HG03139 (cell line): ENCODE measurements around the gene ZBTB39.
"Not testable (repeated sequence)": the region's sequence is repeated elsewhere in the genome, so short reads cannot be mapped to it uniquely, and the experiment has no call there.

Experiments used
- ATAC-seq: cut with Tn5 transposase; IDR thresholded peaks from one replicate; pipeline ENCODE4 v1.9.1; 2021; ENCODE audit not compliant: unreplicated experiment

Gene ZBTB39

GRCh38 chr12:57005980-57006808, at the start of gene ZBTB39:
ZBTB39 (minus strand) TSS chr12:57006546; CDS start chr12:57004917, 1,629 bp downstream.
- ATAC-seq, result peak; percentile 47

GRCh38 chr12:57055824-57056223, 49.5 kb upstream of the ZBTB39 start:
- ATAC-seq, result no peak

- not testable (repeated sequence) for ATAC-seq
Observed at GRCh38 chr12:57053901-57054300, 47.6 kb upstream of the ZBTB39 start.

DNA sequence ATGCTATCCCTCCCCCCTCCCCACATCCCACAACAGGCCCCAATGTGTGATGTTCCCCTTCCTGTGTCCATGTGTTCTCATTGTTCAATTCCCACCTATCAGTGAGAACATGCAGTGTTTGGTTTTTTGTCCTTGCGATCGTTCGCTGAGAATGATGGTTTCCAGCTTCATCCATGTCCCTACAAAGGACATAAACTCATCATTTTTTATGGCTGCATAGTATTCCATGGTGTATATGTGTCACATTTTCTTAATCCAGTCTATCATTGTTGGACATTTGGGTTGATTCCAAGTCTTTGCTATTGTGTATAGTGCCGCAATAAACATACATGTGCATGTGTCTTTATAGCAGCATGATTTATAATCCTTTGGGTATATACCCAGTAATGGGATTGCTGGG, 46.8 kb upstream of the ZBTB39 start:
- not testable (repeated sequence) for ATAC-seq

DNA sequence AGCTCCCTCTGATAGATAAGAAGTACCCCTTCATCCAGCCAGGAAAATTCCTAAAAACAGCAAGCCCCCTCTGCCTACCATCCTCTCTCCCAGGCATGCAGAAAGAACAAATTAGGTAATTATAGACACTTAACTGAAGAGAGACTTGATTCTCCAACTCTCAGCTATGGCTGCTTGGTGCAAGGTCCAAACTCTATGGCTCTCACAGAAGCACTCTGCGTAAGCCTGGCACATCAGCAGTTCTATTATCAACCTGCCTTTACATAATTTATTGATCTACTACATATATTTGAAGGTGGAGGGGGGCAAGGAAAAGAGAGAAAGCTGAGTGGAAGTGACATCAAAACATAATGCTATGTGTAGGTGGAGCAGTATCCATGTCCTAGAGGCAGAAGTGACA, 44.7 kb upstream of the ZBTB39 start:
- ATAC-seq, result no peak

DNA sequence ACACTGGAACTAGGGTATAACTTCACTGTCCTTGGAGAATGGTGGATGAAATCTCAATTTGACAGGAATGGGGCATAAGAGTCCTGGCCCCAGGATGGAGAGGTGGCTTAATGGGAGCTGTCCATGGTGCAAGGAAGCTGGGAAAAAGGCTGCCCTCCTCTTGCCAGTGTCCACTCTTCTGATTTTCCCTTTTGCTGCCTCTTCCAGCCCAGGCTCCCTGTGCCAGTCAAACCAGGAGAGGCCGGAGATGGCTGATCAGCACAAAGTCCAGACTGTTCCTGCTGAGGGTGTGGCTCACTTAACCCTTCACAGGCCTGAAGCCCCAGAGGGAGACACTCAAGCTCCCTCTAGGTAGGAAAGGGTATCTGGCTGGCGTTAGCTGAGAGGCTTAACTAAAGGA, 43.5 kb upstream of the ZBTB39 start, which contains the start of gene MYO1A:
TSS of gene MYO1A (minus strand) at position 240 of the 400 bp plus-strand sequence. CDS start 1,806 bp downstream, outside the sequence.
- ATAC-seq, result no peak

DNA sequence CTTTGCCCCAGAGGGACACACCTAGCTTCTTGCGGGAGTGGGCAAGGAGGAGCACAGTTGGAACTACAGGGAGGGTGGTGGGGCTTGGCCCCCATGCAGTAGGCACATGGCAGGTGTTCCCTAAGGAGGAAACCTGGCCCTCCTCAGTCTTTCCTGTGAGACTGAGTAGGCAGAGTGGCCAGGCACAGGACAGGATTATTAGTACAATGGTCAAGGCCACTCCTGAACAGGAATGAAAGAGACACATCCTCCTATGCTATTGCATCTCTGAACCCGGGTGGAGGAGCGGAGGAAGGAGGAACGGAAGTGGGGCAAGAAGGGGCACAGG, 42.7 kb upstream of the ZBTB39 start:
- no peak for ATAC-seq

DNA sequence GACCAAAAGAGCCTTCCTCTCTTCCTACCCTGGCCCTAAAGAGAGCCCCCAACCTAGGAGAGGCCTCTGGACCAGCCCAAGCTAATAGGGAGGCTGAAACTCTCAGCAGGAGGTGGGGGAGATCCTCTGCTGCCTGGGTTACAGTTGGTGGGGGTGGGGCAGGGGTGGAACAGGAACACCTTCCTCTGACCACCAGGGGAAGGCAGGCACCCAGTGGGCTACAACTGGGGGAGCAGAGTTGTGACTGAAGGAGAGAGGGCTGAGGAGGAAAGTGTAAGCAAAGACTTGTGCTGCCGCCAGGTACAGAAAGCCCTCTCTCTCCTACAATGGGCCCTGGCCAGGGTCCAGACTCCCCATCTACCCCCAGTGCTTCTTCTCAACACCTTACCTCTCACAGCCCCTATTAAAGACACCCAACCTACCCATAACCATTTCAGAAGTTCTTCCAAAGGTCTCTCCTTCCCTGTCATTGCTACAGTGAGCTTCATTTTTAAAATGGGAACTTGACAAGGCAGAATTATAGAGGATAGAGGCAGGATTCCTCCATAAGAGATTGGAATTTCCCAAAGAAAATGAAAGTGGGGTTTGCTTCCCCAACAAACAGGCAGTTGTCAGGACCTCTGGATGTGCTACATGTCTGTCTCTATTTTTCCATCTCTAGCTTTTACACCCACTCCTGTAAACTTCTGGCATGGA, 42.2 kb upstream of the ZBTB39 start:
- ATAC-seq, result no peak

DNA sequence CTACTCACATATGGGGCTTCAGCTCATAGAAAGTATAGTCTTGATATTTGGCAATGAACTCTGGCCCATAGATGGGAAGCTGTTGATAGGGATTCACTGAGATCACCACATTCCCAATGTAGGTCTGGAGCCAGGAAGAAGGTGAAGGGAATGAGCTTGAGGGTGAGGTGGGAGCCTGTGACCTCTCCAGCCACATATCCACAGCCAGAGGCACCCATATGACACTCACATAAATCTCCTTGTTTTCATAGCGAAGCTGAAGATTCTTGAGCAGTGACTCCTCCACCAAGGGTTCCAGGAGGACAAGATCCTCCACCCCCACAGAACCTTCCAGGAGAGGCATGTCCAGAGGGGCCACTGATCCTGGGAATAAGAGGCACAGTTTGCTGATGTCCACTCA, 41.6 kb upstream of the ZBTB39 start:
- no peak for ATAC-seq

GRCh38 chr12:57046947-57047890, 40.9 kb upstream of the ZBTB39 start:
- ATAC-seq, result no peak

- no peak for ATAC-seq
Observed at GRCh38 chr12:57046086-57046791, 39.9 kb upstream of the ZBTB39 start.

DNA sequence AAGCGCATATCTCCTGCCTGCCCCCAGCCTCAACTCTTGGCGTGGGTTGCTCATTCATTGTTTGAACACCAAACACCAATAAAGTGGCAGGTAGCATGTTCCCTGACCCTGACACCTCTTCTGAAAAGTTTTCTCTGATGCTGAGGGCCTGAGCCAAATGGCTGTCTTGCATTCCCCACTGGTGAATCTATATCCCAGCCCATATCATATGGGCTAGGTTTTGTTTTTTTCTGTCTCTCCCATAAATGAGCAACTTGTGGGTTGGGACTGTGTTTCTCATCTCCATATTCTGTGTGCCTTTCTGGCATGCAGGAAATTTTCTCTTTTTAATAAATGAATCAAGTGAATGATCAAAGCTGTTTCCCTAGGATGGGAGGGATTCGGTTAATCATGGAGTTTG, 38.5 kb upstream of the ZBTB39 start:
- no peak for ATAC-seq

- no peak for ATAC-seq
Observed at GRCh38 chr12:57044468-57044867, 38.1 kb upstream of the ZBTB39 start.

- ATAC-seq, result no peak
Observed at GRCh38 chr12:57042695-57043094, 36.3 kb upstream of the ZBTB39 start.

DNA sequence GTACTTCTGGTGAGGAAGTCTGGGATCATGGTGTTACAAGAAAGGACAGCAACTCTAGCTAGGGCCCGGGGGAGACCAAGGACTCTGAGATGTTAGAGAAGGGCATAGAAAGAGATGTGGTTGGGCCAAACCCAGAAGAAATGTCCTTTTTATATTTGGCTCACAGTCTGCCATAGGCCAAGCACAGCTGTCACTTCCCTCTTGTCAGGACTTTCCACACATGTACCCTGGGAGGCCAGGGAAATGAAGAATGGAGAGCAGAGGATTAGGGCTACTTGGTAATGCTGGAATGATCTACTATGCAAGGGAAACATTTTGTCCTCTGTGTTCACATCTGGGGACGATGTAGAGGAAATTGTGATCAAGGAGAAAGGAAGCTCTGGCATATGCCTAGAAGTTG, 34.4 kb upstream of the ZBTB39 start:
- ATAC-seq, result no peak

DNA sequence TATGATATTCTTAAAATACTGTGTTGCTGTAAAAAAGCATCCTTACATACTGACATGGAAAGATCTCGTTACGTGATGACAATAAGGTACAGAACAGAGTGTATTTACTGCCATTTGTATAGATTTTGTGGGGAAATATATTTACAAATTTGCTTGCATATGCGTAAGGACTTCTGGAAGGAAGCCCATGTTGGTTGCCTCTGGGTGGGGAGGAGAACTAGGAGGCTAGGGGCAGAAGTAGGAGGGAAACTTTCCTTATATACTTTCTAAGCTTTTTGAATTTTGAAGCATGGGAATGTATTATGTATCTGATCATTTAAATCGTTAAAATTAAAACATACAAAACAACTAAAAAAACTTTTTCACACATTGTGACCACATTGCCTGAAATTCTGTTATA, 33.9 kb upstream of the ZBTB39 start:
- no peak for ATAC-seq

GRCh38 chr12:57039016-57039798, 32.9 kb upstream of the ZBTB39 start:
- no peak for ATAC-seq

- no peak for ATAC-seq
Observed at GRCh38 chr12:57037264-57037663, 30.9 kb upstream of the ZBTB39 start.

- ATAC-seq, result no peak
Observed at GRCh38 chr12:57033431-57033830, 27.1 kb upstream of the ZBTB39 start.

- no peak for ATAC-seq
Observed at GRCh38 chr12:57031789-57032188, 25.4 kb upstream of the ZBTB39 start.
